IPS DF 4.7 (cell line): ENCODE measurements around the gene NBEAL2.
"Not testable (repeated sequence)": the region's sequence is repeated elsewhere in the genome, so short reads cannot be mapped to it uniquely, and the experiment has no call there.

Experiments
- DNase-seq: peaks from one replicate; pipeline ENCODE4 v3.0.0-alpha.2; 2013; ENCODE audit warnings: low spot score; ENCODE audit errors: extremely low read depth

NBEAL2 gene

GRCh38 chr3:47037302-47037701 is 57.8 kb downstream of the NBEAL2 start:
- not testable (repeated sequence) for DNase-seq

- DNase-seq, result no peak
Measured at GRCh38 chr3:47041114-47041513, 61.6 kb downstream of the NBEAL2 start.

DNA sequence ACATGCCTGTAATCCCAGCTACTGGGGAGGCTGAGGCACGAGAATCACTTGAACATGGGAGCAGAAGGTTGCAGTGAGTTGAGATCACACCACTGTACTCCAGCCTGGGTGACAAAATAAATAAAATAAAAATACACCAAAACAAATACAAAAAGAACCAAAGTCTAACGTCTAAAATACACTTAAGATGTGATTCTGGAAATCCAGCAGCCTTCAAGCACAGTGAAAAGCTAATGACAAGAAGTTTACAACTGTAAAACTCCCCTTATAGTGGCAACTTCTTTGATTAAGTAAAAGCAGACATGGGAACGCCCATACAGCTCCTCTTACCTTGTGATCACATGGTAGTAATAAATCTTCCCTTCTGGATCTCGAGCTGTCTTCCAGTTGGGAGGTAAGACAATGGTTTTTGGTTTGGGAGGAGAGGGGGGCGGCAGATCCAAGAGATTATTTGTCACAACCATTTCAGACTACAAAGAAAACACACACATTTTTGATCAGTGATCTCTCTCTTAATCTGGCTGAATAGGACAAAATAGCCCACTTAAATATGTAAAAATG is 62.8 kb downstream of the NBEAL2 start:
- DNase-seq, result no peak

DNA sequence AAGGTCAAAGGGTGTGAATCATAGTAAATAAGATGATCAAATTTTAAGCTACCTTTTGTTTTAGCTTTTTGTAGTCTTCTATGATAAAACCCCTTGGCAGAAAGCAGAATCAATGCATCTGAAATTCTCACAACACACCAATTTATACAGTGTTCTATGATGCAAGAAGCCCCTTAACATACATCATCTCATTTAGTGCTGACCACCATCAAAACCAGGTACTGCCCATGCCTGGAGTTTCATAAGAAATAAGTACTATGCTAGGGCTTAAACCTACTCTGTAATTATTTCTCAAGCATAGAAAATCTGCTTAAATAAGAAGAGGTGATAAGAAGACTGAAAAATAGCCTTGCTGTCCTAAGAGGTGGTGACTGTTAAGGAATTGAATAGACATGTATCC is 67.6 kb downstream of the NBEAL2 start:
- DNase-seq, result no peak

GRCh38 chr3:47047673-47048072 is 68.2 kb downstream of the NBEAL2 start:
- no peak for DNase-seq

DNA sequence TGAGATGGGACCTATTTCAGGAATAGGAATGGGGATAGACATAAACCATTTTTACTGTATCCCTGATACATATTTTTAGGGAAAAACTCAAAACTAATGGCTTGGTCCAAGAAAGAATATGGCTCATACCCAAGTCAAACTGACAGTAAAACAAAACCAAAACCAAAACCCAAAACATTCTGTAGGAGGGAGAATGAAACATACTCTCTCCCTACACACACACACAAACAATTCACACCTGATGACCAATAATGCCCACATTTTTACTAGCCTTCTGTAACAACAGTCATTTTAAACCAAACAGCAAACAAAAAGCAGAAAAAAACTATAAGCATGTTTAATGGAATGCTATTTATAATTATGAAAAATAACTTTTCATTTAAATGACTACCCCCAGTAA is 74.9 kb downstream of the NBEAL2 start:
- no peak for DNase-seq

DNA sequence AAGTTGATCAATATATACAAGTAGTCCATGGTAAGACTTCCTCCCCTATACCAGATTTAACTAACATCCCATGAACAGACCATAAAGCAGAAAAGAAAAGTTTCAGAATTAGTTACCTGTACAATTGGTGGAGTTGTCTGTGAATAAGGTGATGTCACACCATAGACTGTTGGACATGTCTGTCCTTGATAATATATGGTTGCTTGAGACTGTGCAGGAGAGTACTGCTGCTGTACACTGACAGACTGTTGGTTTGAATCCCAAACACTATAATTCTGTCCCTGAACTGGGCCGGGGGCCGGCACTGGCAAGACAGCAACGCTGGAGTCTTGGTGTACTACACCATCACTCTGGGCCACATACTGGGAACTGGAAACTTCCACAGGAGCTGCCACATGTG is 77.2 kb downstream of the NBEAL2 start:
- DNase-seq, result no peak

DNA sequence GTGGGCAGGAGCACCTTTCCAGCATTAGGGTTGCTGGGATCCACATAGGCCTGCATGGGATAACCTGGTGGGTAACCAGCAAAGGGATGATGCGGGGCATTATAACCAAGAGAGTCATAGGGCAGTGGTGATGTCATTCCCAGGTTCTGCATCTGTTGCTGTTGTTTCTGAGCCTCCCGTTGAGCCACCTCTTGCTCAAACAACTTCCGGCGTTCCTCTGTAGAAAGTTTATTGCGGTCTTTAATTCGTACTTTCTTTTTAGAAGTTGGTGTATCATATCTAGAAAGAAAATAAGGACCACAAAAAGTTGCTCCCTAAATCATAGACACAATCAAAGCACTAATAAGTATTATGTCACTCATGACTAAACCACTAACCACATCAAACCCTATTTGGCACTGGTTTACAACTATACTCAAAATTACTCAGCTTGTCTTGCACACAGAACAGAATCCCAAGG is 77.8 kb downstream of the NBEAL2 start:
- DNase-seq, result no peak
